ENCODE data around the gene OR52H1. TPM values are rescaled to one million over a fixed set of nuclear protein-coding genes. Genes with fewer than 3 reads are reported as not detected.
A peak's percentile ranks its signal among the peaks of the same experiment; 100 is the strongest.

OR52H1 gene
- total RNA-seq, 1 donor from 2014 or later = 0.75 TPM

- no peaks in the 10 kb centered on the region for H3K36me3 ChIP-seq (ENCODE audit: control insufficient read depth, insufficient read depth, low read length)
- TF ChIP-seq CTCF (IDR thresholded peaks at IDR 0.05; ENCODE audit: insufficient read depth, low read length, poor library complexity, severe bottlenecking) = no peak
- DNase-seq (ENCODE audit: low read depth) = peak; percentile 39
- H3K27me3 ChIP-seq (ENCODE audit: control insufficient read depth, insufficient read depth, low read length) = no peaks in the 10 kb centered on the region
- no peak overlapping the region for H3K4me3 ChIP-seq (ENCODE audit: low read depth, low read length)
These were observed 16.1 kb upstream of the OR52H1 start for GRCh38 chr11:5564259-5565019.

- DNase-seq (ENCODE audit: low read depth) = no peak
- H3K4me3 ChIP-seq (ENCODE audit: low read depth, low read length) = no peak overlapping the region
- no peak for TF ChIP-seq CTCF (IDR thresholded peaks at IDR 0.05; ENCODE audit: insufficient read depth, low read length, poor library complexity, severe bottlenecking)
- no peaks in the 10 kb centered on the region for H3K36me3 ChIP-seq (ENCODE audit: control insufficient read depth, insufficient read depth, low read length)
- no peaks in the 10 kb centered on the region for H3K27me3 ChIP-seq (ENCODE audit: control insufficient read depth, insufficient read depth, low read length)
These were observed 9.4 kb upstream of the OR52H1 start for GRCh38 chr11:5557751-5558150.

- H3K36me3 ChIP-seq (ENCODE audit: control insufficient read depth, insufficient read depth, low read length) = no peaks in the 10 kb centered on the region
- TF ChIP-seq CTCF (IDR thresholded peaks at IDR 0.05; ENCODE audit: insufficient read depth, low read length, poor library complexity, severe bottlenecking) = no peak
These were observed 8.4 kb upstream of the OR52H1 start for GRCh38 chr11:5556596-5557188.

GRCh38 chr11:5553343-5553742 lies 5.0 kb upstream of the OR52H1 start:
- no peaks in the 10 kb centered on the region for H3K27me3 ChIP-seq (ENCODE audit: control insufficient read depth, insufficient read depth, low read length)
- no peaks in the 10 kb centered on the region for H3K36me3 ChIP-seq (ENCODE audit: control insufficient read depth, insufficient read depth, low read length)
- TF ChIP-seq CTCF (IDR thresholded peaks at IDR 0.05; ENCODE audit: insufficient read depth, low read length, poor library complexity, severe bottlenecking) = peak; percentile 11
- no peak overlapping the region for H3K4me3 ChIP-seq (ENCODE audit: low read depth, low read length)
- DNase-seq (ENCODE audit: low read depth) = no peak

More at GRCh38 chr11:5556596-5557188, 8.4 kb upstream of the OR52H1 start:
- Histone ChIP-seq H3K27me3 (ENCODE audit: control insufficient read depth, insufficient read depth, low read length) (no peaks in the 10 kb centered on the region), H3K4me3 (ENCODE audit: low read depth, low read length) (no peak overlapping the region)
- no peak for DNase-seq (ENCODE audit: low read depth)

GRCh38 chr11:5550440-5551095 lies 2.2 kb upstream of the OR52H1 start:
- TF ChIP-seq CTCF (IDR thresholded peaks at IDR 0.05; ENCODE audit: insufficient read depth, low read length, poor library complexity, severe bottlenecking) = no peak
- peak; percentile 51 for DNase-seq (ENCODE audit: low read depth)
- Histone ChIP-seq H3K27me3 (ENCODE audit: control insufficient read depth, insufficient read depth, low read length) (no peaks in the 10 kb centered on the region), H3K36me3 (ENCODE audit: control insufficient read depth, insufficient read depth, low read length) (no peaks in the 10 kb centered on the region), H3K4me3 (ENCODE audit: low read depth, low read length) (no peak overlapping the region)
